HG02610 (cell line): ENCODE measurements around the gene ING5.
"Not testable (repeated sequence)": the region's sequence is repeated elsewhere in the genome, so short reads cannot be mapped to it uniquely, and the experiment has no call there.

Source experiments
- ATAC-seq: cut with Tn5 transposase; IDR thresholded peaks from one replicate; pipeline ENCODE4 v1.9.1; 2021; ENCODE audit warnings: mild to moderate bottlenecking, moderate library complexity; ENCODE audit not compliant: unreplicated experiment

The ING5 gene

DNA sequence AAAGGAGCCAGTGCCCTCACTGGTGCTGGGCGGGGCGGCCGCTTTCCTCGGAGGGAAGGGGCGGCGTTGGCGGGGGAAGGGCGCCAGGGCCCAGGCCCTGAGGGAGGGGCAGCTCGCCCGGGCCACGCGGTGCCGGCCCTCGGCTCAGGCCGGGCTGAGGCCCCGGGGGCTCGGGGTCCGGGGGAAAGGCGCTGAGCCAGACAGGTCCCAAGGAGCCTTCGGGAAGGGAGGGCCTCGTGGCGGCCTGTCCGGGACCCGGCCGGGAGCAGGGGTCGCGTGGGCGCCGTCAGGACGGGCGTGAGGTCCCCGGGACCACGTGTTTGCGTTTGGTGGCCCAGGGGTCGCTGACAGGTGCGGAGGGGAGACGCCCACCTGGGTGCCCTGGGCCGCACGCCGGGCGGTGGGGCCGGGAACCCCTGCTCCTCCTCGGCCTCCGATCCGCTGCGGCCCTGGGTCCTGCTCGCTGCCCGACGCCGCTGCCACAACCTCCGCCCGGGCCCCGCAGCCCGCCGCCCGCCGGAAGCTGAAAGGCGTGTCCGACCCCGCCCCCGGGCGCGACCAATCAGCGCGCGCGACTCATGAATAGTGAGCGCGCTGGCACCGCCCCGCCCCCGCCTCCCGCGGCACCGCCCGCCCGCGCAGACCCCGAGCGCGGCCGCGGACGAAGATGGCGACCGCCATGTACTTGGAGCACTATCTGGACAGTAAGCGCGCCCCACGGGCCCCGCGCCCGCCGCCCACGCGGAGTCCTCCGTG is at the start of gene ING5:
Gene ING5, plus strand, starts transcription at position 641 of the 756 bp plus-strand sequence. Its CDS starts 27 bp downstream, at position 668.
- ATAC-seq, result peak; percentile 58

DNA sequence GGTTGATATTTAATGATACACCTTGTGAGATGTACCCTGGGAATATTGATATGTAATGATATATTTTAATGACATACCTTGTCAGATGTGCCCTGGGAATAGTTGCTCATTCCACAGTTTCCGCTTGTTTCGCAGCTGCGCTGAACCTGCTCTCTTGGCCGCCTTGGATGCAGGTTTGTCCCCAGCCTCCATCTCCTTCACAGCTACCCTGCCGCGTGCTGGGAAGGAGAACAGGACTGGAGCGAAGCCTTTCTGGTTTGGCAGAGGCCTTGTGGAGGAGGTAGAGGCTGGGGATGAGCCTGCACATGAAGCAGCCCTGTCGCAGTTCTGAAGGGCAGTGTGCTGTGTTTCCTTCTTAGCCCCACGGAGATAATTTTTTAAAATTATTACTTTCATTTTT is 49.7 kb upstream of the ING5 start:
- ATAC-seq, result no peak

DNA sequence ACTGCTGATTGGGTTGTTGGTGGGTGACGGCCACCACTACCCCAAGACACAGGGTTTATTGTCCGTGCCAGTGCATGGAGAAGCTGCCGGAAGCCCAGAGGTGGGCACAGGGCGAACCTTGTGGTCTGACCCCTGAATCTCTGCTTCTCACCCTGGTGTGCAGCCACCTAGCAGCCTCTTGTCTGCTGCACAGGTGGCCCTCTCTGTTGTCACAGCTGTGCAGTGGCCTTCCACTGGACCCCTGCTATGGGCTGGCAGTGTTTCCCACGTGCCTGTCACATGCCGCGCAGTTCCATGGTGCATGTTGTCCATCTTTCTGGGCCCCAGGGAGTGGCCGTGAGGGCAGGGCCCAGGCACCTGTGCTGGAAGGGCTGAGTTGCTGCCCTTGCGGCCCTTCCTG is 49.1 kb upstream of the ING5 start:
- ATAC-seq, result no peak

DNA sequence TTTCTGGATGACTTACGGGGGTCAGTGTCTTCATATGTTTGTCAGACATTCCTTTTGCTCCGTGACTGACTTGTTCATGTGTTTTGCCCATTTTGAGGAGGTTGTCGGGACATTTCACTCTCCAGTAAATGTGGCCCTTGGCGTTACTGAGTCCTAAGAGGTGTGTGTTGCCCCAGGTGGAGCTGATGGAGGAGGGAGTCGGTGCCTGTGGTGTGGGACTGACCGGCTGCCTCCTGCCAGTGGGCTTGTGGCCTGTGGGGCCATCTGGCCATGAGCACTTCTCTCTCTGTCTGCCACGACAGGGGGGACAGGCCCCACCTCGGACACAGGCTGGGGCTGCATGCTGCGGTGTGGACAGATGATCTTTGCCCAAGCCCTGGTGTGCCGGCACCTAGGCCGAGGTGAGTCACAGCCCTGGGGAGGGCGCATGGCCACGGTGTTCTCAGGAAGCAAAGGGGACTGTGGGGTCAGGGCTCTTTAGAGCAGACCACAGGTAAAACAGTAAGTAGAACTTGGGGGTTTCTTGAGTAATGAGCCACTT is 48.6 kb upstream of the ING5 start:
- ATAC-seq, result no peak

DNA sequence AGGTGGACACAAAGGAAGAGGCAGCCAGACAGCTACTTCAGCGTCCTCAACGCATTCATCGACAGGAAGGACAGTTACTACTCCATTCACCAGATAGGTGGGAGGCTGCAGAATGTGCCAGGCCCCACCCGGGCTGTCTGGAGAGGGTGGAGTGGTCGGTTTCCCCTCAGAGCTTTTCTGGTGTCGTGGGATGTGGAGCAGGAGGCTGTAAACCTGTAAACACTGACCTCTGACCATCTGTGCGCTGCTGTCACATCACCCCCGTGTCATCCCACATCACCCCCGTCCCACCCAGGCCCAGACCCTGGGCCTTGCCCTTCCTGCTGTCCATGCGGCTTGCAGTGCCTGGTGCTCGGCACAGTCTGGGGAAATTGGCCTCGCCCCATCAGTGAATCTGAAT is 47.3 kb upstream of the ING5 start:
- ATAC-seq, result no peak

DNA sequence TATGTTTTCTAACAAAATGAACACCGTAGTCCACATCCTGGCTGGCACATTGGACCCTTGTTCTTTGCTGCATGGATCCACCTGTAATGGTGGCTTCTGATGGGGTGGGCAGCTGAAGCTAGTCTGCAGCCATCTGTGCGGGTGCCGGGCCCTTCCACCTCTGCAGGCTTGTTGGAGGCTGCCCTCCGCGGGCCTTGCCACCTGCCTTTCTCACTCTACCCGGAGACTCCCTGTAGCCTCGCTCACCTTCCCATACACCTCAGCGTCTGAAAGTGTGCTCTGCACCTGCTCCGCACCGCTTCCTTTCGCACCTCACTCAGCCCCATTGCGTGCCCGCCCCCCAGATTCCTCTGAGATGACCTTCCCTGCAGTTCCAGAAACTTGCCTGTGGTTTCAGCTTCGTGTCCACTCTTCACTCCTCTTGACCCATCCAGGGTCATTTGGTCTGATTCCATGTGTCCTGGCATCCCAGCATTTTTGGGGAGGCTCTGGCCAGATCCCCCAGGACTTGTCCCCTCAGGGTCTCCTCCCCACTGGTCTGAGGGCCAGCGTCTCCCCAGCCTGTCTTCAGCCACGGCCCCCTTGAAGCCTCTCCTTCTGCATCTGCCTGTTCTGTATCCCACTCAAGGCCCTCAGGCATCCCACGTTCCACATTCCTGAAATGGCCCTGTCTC is 46.2 kb upstream of the ING5 start:
- no peak for ATAC-seq

DNA sequence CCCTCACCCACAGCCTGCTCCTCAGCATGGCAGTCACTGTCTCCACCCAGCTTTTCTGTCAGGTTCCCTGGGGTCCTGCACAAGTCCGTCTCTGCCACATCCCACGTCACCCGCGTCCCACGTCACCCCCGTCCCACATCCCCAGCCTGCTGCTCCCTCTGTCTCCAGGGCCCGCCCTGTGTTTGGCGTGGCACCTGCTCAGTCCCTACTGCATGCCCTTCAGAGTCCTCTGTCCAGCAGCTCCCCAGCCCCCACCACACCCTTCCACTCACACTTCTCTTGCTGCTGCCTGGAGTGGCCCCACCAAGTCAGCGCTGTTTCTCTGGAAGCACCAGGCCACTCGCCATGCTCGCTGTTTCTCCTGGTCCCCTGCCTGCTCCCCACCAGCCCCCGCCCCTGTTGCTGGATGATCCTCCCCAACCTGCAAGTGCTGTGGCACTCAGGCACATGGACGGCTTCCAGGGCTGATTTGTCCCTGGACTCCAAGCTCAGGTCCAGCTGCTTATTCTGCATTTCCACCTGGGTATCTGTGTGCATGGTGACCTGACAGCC is 45.6 kb upstream of the ING5 start:
- ATAC-seq, result no peak

DNA sequence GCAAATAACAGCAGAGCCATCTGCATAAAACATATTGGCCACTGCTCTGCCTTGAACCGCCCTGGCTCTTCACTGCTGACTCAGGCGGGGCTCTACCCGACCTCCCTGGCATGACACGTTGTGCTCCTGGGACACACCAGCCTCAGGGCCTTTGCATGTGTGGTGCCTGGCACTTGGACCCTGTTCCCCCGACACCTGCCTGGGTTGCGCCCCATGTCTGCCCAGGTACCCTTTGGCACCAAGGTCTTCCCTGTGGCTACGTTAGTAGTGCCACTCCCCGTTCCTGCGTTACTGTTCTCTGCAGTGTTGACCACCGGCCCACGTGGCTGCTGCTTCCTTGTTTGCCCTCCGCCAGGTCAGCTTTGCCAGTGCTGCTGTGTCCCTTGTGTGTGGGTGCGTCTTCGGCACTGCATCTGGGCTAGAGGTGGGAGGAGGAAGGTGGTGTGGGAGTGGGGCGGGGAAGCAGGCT is 44.0 kb upstream of the ING5 start:
- no peak for ATAC-seq

DNA sequence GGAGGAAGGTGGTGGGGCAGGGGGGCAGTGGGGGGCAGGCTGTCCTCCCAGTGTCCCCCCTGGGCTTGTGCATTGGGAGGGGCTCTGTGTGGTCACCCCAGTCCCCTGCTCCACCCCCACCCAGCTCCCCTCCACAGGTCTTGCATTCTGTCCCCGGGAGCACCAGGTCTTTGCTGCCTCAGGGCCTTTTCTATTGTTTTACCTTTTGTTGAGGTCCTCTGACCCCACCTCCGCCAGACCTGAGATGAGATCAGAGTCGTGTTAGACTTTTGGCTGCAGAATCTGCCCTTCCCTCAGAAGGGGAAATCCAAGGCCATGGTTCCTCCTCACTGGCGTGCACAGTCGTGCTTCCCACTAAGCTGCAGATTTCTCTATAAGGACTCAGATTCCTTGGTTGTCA is 43.5 kb upstream of the ING5 start:
- ATAC-seq, result no peak

DNA sequence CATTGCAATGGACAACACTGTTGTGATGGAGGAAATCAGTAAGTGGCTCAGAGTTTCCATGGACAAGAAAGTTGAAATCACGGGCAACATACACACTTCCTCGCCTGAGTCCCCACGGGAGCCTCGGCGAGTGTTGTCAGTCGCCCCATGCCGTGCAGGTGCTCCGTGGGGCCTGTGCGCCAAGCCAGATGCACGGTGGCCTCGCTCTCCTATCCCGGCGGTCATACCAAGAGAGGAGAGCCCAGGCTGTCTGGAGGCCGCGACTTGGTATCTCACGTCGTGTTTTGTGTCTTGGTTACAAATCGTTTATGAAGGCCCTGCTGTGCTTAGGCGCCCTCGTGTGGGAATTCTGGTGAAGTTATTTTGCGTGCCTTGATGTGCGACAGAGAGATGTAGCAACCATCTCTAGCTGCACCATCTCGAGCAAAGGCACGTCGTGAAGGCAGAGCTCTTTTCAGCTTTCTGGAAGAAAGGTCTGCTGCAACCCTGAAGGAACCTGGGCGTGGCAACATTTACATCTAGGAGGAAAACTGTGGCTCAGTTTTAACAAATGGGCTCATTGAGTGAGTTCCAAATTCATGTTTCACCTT is 42.6 kb upstream of the ING5 start:
- no peak for ATAC-seq

DNA sequence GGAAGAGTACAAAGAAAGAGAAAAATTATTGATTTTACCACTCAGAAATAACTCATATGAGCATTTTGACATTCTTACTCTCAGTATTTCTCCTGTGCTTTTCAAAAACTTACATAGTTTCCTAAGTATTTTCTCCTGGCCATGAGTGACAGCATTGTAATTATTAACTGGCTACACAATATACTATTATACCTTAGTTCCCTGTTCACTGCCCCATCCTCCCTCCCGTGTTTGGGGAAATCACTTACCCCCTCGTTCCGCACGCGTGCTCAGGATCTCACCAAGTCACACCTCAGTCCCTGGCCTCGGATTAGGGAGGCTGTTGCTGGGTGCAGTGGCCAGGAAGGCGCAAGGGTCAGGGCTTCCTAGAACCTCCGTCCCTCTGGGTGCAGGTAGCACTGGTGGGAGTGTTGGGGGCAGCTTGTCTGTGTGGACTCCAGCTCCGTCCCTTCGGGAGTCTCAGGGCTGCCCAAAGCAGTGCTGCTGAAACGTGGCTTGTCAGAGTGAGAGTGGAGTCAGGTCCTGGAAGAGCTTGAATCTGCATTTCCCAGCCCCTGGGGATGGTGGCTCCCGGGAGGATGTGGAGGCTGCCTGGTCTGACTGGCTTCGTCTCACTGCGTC is 41.1 kb upstream of the ING5 start:
- no peak for ATAC-seq

DNA sequence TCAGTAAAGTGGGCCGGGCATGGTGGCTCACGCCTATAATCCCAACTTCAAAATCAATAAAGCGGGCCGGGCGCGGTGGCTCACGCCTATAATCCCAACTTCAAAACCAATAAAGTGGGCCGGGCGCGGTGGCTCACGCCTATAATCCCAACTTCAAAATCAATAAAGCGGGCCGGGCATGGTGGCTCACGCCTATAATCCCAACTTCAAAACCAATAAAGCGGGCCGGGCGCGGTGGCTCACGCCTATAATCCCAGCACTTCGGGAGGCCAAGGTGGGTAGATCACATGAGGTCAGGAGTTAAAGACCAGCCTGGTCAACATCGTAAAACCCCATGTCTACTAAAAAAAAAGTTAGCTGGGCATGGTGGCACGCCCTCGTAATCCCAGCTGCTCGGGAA is 39.1 kb upstream of the ING5 start:
- not testable (repeated sequence) for ATAC-seq

DNA sequence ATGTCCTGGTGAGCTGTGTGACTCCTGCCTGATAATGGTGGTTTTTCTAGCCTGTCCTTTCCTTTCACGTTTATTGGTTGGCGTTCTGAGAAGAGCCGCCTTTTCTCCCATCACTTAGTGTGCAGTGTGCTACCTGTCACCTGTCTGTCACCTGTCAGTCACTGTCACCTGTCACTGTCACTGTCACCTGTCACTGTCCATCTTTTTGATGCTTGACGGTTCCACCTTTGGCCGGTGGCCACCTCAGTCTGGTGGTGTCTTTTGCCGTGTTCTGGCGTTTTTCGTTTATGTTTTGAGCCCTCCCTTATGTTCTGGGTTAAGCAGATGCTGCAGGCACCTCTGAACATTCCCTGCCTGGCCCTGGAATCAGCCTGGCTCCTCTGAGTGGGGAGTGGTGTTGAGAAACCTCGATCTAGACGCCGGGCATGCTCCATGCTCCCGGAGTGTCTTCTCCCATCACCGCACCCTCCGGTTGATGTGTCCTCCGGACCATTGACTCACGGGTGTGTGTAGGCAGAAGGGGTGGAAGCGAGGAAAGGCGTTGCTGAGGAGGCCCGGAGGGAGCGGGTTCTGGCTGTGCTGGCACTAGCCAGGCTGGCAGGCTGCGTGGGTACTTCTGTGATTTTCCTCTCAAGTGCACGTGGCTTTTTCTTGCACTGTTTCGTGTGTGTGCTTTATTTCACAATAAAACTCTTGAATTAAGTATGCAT is 36.0 kb upstream of the ING5 start:
- ATAC-seq, result no peak

DNA sequence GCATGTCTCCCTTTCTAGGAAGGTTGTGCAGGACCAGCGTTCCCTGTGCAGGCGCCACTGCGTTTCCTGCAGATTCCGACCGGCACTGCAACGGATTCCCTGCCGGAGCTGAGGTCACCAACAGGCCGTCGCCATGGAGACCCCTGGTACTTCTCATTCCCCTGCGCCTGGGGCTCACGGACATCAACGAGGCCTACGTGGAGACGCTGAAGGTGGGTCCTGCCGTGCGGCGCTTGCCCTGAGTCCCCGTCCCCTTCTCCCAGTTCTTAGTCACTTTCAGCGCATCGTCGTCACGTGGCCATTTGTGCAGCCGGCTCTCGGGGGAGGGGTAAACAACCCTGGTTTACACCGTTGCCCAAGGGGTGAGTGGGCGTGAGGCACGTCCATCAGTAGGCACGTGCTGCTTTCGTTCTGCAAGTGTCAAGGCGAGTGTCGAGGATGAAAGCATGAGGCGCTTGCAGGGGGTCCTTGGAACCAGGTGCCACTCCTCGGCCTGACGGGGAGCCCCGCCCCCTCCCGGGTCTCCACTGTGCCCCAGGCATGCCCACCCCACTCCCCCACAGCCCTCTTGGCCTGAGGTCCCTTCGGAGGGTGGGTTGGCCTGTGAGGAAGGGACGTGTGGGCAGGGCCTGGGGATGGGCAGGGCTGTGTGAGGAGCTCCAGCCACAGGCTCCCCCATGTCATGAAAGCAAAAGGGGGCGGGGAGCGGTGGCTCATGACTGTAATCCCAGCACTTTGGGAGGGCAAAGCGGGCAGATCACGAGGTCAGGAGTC is 35.0 kb upstream of the ING5 start:
- ATAC-seq, result no peak

DNA sequence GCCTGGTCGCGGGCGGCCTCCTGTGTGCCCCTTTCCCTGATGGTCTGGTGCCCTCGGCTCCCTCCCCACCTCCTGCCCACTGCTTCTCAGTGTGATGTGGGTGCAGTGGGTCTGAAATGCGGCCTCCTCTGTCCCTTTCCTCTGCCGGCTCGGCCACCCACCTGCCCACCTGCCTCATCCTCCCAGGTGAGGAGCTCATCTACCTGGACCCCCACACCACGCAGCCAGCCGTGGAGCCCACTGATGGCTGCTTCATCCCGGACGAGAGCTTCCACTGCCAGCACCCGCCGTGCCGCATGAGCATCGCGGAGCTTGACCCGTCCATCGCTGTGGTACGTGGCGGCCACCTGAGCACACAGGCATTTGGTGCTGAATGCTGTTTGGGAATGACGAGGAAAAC is 33.5 kb upstream of the ING5 start:
- ATAC-seq, result no peak

DNA sequence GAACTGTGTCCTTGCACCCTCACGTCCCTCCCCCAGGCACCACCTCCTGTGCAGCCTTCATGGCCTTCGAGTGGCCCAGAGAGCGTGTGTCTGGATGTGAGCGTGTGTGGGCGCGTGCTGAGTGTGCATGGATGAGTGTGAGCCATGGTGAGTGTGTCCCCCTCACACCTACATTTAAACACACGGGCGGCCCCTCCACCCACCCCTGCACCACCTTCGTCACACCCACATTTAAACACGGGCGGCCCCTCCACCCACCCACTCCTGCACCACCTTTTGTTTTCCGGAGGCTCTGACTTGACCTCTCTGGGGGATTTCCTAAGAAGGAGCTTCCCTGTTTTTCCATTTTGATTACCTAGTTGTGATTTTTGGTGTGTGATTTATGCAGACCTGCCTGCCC is 33.0 kb upstream of the ING5 start:
- ATAC-seq, result no peak

DNA sequence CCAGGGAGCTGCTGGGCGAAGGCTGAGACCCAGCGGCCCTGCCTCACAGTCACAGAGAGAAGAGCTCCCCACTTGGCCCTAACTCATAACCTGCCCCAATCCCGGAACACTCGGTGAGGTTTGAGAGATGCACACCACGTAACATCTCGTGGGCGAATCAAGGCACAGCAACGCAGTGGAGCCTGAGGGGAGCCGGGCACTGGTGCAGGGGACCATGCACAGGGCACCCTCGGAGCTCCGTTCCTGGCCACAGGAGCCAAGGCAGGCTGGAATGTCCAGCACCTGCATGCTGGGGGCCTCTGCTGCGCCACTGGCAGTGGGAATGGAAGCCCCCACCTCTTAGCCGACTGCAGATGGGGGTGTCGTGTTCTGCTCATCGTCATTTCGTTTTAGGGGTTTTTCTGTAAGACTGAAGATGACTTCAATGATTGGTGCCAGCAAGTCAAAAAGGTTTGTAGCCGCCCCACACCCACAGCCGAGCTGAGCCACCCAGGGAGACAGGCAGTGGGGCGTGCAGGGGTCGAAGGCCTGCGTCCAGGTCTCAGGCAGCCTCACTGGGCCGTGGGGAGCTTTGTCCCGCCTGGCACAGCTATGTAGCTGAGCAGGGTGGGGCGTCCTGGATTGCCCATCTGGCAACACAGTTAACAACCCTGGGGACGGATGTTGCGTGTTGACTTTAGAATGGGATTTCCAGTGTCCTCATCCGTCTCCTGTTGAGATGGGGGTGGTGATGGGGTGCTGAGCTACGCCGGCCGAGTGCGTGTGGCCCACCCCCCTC is 31.3 kb upstream of the ING5 start:
- ATAC-seq, result no peak

DNA sequence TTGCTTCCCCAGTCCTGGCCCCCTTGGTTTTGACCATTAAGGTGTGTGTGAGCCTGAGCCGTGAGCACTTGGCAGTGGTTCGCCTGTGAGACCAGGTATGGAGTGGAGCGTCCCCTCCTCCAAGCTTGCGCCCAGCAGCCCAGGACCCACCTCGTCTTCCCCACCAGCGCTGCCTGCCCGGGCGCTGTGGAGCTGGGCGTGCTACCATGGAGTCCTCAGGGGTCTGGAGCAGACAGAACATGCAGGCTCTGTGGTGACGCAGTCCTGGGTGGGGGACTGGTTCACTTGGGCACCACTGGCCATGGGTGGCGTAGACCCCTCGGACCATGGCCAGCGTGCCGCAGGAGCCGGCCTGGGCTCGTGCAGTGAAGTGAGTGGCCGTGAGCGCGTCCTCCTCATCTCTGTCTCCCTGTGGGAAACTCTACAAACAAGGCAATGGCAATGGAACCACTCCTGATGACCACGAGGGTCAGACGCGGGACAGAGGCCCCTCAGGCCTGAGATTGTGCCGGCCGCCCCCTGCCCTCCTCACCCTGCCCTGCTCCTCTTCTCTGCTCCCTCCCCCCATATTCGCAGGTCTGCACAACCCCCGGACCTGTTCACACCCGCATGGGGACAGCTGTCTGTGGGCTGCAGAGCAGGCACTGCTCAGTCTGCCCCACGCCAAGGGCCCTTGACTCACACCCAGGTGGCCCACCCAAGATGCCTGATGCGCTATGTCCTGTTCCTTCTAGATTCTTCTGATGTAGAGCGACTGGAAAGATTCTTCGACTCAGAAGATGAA is 30.2 kb upstream of the ING5 start:
- no peak for ATAC-seq
